ENCODE data around the gene HEBP1. TPM values are rescaled to one million over a fixed set of nuclear protein-coding genes. Genes with fewer than 3 reads are reported as not detected.

Gene HEBP1
- total and polyA plus RNA-seq, 4 donors, result 27.7 to 70.0 (median 50.3) TPM

DNA sequence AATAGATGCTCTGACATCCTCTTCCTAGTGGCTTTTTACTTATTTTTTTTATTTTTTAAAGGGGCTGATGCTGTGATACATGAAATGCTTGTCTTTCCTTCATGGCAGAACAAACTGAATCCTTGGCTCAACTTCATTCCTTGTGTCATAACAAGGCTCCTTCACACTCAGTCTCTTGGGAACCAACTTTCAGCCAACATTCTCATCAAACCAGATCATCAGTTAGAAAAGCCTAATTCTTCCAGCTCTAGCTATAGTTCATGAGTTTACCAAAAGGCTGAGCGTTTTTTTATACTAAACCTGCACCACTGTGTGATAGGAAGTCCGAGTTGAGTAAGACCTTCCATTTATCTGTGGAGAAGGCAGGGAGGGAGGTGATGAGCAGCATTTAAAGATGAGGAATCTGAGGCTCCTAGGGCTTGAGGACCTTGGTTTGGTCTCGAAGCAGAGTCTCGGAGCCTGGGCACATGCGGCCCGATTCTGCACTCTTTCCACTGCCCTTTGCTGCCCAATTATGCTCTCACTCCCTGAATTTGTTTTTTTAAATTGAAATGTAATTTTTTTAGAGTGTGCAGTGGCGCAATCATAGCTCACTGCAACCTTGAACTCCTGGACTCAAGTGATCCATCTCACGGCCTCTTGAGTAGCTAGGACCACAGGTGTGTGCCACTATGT, 56.3 kb downstream of the HEBP1 start:
- no peak overlapping the region for H3K27ac ChIP-seq (ENCODE audit: low read depth in 1 of 2, low read length in 2 of 2)
- TF ChIP-seq FOXA2 (IDR thresholded peaks at IDR 0.05) (no peak), YY1 (IDR thresholded peaks at IDR 0.05) (no peak), EGR1 (IDR thresholded peaks at IDR 0.05; ENCODE audit: low read depth in 2 of 2) (no peak), GABPA (IDR thresholded peaks at IDR 0.05 in 1 of 2, conservative IDR thresholded peaks at IDR 0.05 in 1 of 2) (no peak), RXRA (IDR thresholded peaks at IDR 0.05) (no peak), JUND (IDR thresholded peaks at IDR 0.05) (no peak)
- TF ChIP-seq, protein P1, sequence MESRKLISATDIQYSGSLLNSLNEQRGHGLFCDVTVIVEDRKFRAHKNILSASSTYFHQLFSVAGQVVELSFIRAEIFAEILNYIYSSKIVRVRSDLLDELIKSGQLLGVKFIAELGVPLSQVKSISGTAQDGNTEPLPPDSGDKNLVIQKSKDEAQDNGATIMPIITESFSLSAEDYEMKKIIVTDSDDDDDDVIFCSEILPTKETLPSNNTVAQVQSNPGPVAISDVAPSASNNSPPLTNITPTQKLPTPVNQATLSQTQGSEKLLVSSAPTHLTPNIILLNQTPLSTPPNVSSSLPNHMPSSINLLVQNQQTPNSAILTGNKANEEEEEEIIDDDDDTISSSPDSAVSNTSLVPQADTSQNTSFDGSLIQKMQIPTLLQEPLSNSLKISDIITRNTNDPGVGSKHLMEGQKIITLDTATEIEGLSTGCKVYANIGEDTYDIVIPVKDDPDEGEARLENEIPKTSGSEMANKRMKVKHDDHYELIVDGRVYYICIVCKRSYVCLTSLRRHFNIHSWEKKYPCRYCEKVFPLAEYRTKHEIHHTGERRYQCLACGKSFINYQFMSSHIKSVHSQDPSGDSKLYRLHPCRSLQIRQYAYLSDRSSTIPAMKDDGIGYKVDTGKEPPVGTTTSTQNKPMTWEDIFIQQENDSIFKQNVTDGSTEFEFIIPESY (IDR thresholded peaks at IDR 0.05), result no peak
- WGBS, result 92% methylated on average over 8 of the region's 8 CpGs

DNA sequence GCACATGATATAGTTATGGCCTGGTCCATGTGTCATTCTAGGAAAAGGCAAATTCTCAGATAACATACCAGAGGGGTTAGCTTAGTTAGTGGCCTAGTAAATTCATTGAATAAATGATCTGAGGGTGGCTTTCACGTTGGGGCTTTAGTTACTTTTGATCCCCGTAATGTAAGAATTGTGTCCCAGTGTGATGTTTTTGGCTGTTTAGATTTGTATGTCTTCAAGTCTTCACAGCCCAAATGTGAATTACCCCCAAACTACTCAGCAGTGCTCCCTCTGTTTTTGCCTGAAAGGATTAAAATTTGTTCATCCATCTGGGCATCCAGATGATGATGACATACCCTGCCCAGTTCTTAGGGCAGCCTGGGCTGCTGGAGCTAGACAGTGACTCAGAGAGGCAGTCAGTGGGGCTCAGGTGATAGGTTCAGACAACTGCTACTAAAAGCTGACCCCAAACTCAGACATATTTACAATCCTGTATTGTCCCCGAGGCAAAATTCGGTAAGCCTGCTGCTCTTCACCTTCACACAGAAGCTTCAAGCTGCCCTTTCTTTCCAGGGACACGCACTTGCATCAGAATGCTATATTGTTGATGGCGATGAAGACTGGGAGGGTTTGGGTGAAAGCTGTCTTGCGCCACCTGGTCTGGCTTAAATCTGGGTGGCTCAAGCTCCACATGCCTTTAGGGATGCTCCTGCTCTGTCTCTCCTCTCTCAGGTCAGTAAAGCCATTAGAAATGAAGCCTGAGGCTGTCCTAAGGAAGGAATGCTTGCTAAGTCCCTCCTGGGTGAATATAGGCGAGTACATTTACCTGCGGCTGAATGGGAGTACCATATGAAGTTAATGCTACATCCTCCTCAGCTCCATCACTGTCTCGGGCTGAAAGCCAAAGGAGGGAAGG, 58.4 kb downstream of the HEBP1 start:
- TF ChIP-seq HNF4G (IDR thresholded peaks at IDR 0.05) (no peak), FOXA2 (IDR thresholded peaks at IDR 0.05) (no peak), NR2F2 (IDR thresholded peaks at IDR 0.05) (no peak), TAF1 (conservative IDR thresholded peaks at IDR 0.05) (no peak), HNF4A (conservative IDR thresholded peaks at IDR 0.05) (no peak), RXRA (IDR thresholded peaks at IDR 0.05) (no peak), RAD21 (IDR thresholded peaks at IDR 0.05) (no peak), YY1 (IDR thresholded peaks at IDR 0.05) (no peak), GABPA (IDR thresholded peaks at IDR 0.05 in 1 of 2, conservative IDR thresholded peaks at IDR 0.05 in 1 of 2) (no peak)
- TF ChIP-seq, protein P1 (IDR thresholded peaks at IDR 0.05), result no peak
- TF ChIP-seq, protein P2, sequence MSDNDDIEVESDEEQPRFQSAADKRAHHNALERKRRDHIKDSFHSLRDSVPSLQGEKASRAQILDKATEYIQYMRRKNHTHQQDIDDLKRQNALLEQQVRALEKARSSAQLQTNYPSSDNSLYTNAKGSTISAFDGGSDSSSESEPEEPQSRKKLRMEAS (IDR thresholded peaks at IDR 0.05), result no peak
- TF ChIP-seq, protein P3, sequence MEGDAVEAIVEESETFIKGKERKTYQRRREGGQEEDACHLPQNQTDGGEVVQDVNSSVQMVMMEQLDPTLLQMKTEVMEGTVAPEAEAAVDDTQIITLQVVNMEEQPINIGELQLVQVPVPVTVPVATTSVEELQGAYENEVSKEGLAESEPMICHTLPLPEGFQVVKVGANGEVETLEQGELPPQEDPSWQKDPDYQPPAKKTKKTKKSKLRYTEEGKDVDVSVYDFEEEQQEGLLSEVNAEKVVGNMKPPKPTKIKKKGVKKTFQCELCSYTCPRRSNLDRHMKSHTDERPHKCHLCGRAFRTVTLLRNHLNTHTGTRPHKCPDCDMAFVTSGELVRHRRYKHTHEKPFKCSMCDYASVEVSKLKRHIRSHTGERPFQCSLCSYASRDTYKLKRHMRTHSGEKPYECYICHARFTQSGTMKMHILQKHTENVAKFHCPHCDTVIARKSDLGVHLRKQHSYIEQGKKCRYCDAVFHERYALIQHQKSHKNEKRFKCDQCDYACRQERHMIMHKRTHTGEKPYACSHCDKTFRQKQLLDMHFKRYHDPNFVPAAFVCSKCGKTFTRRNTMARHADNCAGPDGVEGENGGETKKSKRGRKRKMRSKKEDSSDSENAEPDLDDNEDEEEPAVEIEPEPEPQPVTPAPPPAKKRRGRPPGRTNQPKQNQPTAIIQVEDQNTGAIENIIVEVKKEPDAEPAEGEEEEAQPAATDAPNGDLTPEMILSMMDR (IDR thresholded peaks at IDR 0.05; ENCODE audit: low read depth, low read length, missing input control), result no peak
- TF ChIP-seq, protein P4, sequence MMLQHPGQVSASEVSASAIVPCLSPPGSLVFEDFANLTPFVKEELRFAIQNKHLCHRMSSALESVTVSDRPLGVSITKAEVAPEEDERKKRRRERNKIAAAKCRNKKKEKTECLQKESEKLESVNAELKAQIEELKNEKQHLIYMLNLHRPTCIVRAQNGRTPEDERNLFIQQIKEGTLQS (IDR thresholded peaks at IDR 0.05), result no peak
- TF ChIP-seq, protein P5, sequence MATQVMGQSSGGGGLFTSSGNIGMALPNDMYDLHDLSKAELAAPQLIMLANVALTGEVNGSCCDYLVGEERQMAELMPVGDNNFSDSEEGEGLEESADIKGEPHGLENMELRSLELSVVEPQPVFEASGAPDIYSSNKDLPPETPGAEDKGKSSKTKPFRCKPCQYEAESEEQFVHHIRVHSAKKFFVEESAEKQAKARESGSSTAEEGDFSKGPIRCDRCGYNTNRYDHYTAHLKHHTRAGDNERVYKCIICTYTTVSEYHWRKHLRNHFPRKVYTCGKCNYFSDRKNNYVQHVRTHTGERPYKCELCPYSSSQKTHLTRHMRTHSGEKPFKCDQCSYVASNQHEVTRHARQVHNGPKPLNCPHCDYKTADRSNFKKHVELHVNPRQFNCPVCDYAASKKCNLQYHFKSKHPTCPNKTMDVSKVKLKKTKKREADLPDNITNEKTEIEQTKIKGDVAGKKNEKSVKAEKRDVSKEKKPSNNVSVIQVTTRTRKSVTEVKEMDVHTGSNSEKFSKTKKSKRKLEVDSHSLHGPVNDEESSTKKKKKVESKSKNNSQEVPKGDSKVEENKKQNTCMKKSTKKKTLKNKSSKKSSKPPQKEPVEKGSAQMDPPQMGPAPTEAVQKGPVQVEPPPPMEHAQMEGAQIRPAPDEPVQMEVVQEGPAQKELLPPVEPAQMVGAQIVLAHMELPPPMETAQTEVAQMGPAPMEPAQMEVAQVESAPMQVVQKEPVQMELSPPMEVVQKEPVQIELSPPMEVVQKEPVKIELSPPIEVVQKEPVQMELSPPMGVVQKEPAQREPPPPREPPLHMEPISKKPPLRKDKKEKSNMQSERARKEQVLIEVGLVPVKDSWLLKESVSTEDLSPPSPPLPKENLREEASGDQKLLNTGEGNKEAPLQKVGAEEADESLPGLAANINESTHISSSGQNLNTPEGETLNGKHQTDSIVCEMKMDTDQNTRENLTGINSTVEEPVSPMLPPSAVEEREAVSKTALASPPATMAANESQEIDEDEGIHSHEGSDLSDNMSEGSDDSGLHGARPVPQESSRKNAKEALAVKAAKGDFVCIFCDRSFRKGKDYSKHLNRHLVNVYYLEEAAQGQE (IDR thresholded peaks at IDR 0.05), result no peak
- Histone ChIP-seq H3K36me3 (ENCODE audit: control insufficient read depth in 4 of 4, insufficient read depth in 3 of 4, low read depth in 1 of 4, low read length in 3 of 4) (no peaks in the 10 kb centered on the region), H3K27ac (ENCODE audit: low read depth in 1 of 2, low read length in 2 of 2) (no peak overlapping the region), H3K4me1 (ENCODE audit: control insufficient read depth in 4 of 4, insufficient read depth in 4 of 4, low read length in 3 of 4) (no peaks in the 10 kb centered on the region), H3K27me3 (ENCODE audit: control insufficient read depth in 4 of 4, insufficient read depth in 4 of 4, low read length in 3 of 4) (no peaks in the 10 kb centered on the region), H3K9me3 (ENCODE audit: control insufficient read depth in 4 of 4, low read length in 3 of 4) (no peaks in the 10 kb centered on the region), H3K4me3 (ENCODE audit: low read depth in 1 of 3, low read length in 3 of 3) (no peak overlapping the region), H3K9ac (ENCODE audit: low read depth in 1 of 2, low read length in 2 of 2) (no peak overlapping the region)
- DNase-seq (ENCODE audit: low spot score), result no peak
- WGBS, result 93% methylated on average over 10 of the region's 10 CpGs

More for the DNA sequence above, 56.3 kb downstream of the HEBP1 start:
- DNase-seq (ENCODE audit: low spot score), result no peak
- Histone ChIP-seq H3K36me3 (ENCODE audit: control insufficient read depth in 4 of 4, insufficient read depth in 3 of 4, low read depth in 1 of 4, low read length in 3 of 4) (no peaks in the 10 kb centered on the region), H3K9me3 (ENCODE audit: control insufficient read depth in 4 of 4, low read length in 3 of 4) (no peaks in the 10 kb centered on the region), H3K9ac (ENCODE audit: low read depth in 1 of 2, low read length in 2 of 2) (no peak overlapping the region), H3K27me3 (ENCODE audit: control insufficient read depth in 4 of 4, insufficient read depth in 4 of 4, low read length in 3 of 4) (no peaks in the 10 kb centered on the region), H3K4me1 (ENCODE audit: control insufficient read depth in 4 of 4, insufficient read depth in 4 of 4, low read length in 3 of 4) (peaks cover 0 to 7% (median 5%) of the 10 kb centered on the region in 4 donors), H3K4me3 (ENCODE audit: low read depth in 1 of 3, low read length in 3 of 3) (no peak overlapping the region)
